HG02571 (cell line): ENCODE measurements around the gene KRTAP22-1.

Experiments
- ATAC-seq: cut with Tn5 transposase; IDR thresholded peaks from one replicate; pipeline ENCODE4 v1.9.1; 2021; ENCODE audit warnings: mild to moderate bottlenecking, moderate library complexity; ENCODE audit not compliant: unreplicated experiment

The KRTAP22-1 gene

DNA sequence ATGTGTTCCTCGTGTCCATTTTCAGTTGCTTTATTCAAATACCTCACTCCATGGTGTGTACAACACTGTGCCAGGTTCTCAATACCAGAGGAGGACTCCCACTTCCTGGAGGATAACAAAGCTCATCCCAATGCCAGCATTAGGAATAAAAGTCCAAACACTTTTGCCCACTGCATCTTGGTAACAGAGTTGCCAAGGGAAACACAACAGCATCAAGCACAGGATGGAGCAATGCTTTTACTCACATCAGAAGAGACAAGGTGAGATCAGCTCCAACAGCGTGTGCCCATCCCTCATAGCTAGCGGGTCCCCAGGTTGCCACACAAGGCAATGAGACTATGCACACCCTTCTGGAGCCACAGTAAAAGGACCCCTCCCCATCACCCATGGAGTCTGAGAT is 22.5 kb downstream of the KRTAP22-1 start:
- no peak for ATAC-seq

DNA sequence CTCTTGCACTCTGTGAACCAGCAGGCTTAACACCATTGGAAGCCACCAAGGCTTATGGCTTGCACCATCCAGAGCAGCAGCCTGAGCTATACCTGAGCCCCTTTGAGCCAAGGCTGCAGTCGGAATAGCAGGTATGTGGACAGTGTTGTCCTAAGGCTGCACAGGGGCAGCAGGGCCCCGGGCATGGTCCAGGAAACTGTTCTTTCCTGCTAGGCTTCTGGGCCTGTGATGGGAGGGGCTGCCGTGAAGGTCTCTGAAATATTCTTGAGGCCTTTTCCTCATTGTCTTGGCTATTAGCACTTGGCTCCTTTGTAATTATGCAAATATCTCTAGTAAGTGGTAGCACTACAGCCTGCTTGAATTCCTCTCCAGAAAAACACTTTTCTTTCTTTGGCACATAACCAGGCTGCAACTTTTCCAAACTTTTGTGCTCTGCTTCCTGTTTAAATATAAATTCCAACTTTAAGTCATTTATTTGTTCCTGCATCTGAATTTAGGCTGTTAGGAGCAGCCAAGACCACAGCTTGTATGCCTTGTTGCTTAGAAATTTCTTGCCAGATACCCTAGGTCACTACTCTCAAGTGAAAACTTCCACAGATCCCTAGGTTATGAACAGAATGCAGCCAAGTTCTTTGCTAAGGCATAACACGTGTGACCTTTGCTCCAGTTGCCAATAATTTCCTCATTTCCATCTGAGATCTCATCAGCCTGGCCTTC is 24.7 kb downstream of the KRTAP22-1 start:
- ATAC-seq, result no peak

DNA sequence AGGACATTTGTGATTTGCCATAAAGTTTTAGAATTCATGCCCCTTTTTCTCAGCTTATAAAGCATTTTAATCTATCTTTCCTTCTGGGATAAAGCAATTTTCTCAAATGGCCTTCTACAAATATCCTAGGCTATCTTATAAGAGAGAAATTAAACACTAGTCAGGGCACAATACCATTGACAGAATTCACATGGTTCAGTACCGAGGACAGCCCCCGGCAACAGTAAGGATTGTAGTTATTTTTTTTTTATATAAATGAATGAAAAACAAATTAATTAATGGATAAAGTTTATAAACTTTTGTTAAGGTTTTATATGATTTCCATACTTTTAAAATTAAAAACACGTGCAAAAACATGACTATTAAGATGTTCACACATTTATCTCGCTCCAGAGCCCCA is 27.2 kb downstream of the KRTAP22-1 start:
- ATAC-seq, result no peak

DNA sequence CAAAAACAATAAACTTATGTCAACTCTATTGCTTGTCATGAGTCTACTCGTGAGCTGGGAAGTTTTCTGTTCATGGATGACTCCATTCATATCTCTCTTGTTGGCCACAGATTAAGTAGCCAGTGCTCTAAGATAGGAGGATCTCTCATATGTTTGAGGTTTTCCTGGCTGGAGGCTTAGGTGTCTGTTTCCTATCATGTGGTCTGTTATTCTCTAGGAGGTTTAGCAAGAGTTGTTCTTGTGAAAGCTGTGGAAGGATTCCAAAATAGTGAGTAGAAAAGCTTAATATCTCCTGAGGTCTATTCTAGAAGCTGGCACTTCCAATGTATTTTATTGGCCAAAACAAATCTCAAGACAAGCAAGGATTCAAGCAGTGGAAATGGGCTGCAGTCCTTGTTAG is 28.3 kb downstream of the KRTAP22-1 start:
- ATAC-seq, result no peak

DNA sequence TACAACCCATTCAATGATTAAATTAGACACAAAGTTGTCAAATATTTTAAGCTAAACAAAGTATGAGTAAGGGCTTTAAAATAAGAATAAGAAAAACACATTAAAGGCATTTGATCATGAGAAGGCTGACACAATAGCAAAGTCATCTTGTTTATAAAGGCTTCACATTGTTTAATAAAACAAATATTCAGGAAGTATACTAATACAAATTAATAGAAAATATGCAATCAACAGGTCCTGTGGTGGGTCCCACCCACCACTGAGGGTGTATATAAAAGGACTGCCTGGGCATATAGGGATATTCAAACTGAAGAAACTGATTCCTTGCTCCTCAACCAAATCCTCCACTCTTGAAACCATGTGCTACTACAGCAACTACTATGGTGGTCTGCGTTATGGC is 34.0 kb downstream of the KRTAP22-1 start, which contains the start of gene KRTAP20-2:
KRTAP20-2 (plus strand) TSS at position 301 of the 400 bp plus-strand sequence; CDS start at position 359, 58 bp downstream.
- no peak for ATAC-seq

DNA sequence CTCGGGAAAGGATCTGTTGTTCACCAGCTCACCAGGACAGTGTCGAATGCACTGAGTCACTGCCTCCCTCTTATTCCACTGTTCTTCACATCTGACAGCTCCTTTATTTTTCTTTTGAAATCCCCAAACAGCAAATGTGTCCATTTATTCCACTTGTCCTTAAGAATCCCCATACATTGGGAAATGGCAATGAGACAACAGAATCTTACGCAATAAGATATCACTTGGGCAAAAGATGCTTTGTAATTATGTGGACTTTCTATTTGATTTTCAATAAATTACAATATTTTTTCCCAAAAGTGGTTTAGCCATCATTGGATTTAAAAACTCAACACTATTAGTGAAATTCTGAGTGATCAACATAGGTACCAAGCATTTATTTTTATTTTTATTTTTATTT is 37.8 kb downstream of the KRTAP22-1 start:
- no peak for ATAC-seq

DNA sequence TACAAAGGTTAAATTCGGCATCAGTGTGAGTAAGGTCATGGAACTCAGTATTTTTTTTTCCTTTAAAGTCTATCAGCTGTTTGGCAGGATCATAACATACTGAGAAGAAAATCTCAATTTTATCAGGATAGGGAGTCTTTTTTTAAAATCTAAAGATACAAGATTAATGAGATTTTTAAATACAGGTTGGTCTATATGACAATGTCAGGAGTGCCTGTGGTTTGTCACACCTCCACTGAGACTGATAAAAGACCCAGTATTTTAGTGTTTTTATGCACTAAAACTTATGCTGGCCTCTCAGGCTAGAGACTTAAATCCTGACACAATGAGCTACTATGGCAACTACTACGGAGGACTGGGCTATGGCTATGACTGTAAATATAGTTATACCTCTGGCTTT is 41.7 kb downstream of the KRTAP22-1 start, which contains the start of gene KRTAP20-3:
KRTAP20-3 (plus strand) TSS at position 301 of the 400 bp plus-strand sequence.
- ATAC-seq, result no peak

DNA sequence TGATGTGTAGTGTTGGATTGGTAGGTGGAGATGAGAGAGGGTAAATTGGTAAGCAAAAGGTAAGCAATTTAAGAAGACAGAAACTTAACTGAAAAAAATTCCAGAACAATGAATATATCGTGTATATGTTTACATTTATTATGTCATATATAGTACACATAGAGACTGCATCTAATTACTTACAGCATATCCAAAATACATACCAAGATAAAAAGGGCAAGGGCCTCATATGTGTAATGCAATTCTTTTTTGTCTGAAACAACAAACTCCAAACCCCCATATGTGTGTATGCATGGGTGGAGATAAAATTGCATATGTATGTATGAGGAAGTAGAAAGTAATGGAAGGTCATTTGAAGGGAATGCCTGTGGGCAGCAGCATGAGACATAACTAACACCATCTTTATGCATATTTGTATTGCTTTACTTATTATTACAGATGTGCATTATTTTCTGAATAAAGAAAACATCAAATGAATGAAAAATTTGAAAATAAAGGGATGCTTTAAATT is 46.1 kb downstream of the KRTAP22-1 start:
- ATAC-seq, result no peak
